Hematopoietic multipotent progenitor cell treated with erythropoietin and hydrocortisone succinate and interleukin-3 and kit ligand, for 8 days (in vitro differentiated cells): ENCODE results near the gene C1orf122.
"Not testable (repeated sequence)": the region's sequence is repeated elsewhere in the genome, so short reads cannot be mapped to it uniquely, and the experiment has no call there.

Source experiments
- DNase-seq: peaks from one replicate; pipeline ENCODE4 v3.0.0-alpha.2; 2015

Gene C1orf122

GRCh38 chr1:37807555-37808368, at the start of gene C1orf122, which contains the start of gene YRDC:
Gene C1orf122 (plus strand): TSS chr1:37807790. CDS start chr1:37808405, 615 bp downstream.
Gene YRDC (minus strand): TSS chr1:37808208. CDS start chr1:37808180, 28 bp downstream.
- DNase-seq = peak; percentile 93

GRCh38 chr1:37759451-37759850, 48.1 kb upstream of the C1orf122 start:
- no peak for DNase-seq

GRCh38 chr1:37761416-37762095, 46.0 kb upstream of the C1orf122 start:
- no peak for DNase-seq

GRCh38 chr1:37762516-37762915, 45.1 kb upstream of the C1orf122 start:
- no peak for DNase-seq

- DNase-seq = no peak
These were observed 43.7 kb upstream of the C1orf122 start for GRCh38 chr1:37763791-37764413.

- DNase-seq = peak; percentile 51
These were observed 43.2 kb upstream of the C1orf122 start for GRCh38 chr1:37764414-37764825.

- DNase-seq = no peak
These were observed 42.6 kb upstream of the C1orf122 start, which contains the start of gene EPHA10 for GRCh38 chr1:37764888-37765441. Gene EPHA10 (minus strand): TSS chr1:37765120. CDS start chr1:37765066, 54 bp downstream.

- peak; percentile 25 for DNase-seq
These were observed 41.5 kb upstream of the C1orf122 start for GRCh38 chr1:37765916-37766664.

- DNase-seq = no peak
These were observed 40.1 kb upstream of the C1orf122 start for GRCh38 chr1:37767488-37767887.

GRCh38 chr1:37771440-37771839, 36.1 kb upstream of the C1orf122 start:
- DNase-seq = not testable (repeated sequence)

GRCh38 chr1:37776946-37777516, 30.6 kb upstream of the C1orf122 start:
- DNase-seq = no peak

GRCh38 chr1:37778654-37779053, 28.9 kb upstream of the C1orf122 start:
- no peak for DNase-seq

- no peak for DNase-seq
These were observed 25.1 kb upstream of the C1orf122 start for GRCh38 chr1:37782491-37782890.

GRCh38 chr1:37792943-37793686, 14.5 kb upstream of the C1orf122 start:
- DNase-seq = no peak

GRCh38 chr1:37793773-37794371, 13.7 kb upstream of the C1orf122 start, which contains the start of gene MANEAL:
Gene MANEAL (plus strand): TSS chr1:37793847. CDS start chr1:37794183, 336 bp downstream.
- peak; percentile 53 for DNase-seq

- DNase-seq = no peak
These were observed 12.9 kb upstream of the C1orf122 start for GRCh38 chr1:37794372-37795339.

- peak; percentile 86 for DNase-seq
These were observed 12.1 kb upstream of the C1orf122 start for GRCh38 chr1:37795340-37796125.

- DNase-seq = no peak
These were observed 9.7 kb upstream of the C1orf122 start for GRCh38 chr1:37797750-37798345.
